MG63 (cell line): Measurements from ENCODE around the gene ASXL2. TPM values are rescaled to one million over a fixed set of nuclear protein-coding genes. Genes with fewer than 3 reads are reported as not detected.

Source experiments
- total RNA-seq: library from RNA; depleted of rRNA; stranded (reverse); fragments of >200 nt; shearing (Covaris generic); gene quantifications from 2 replicates; pipeline ENCODE4 v1.2.3, GENCODE V29; 2014; ENCODE audit warnings: low replicate concordance; rRNA removed

The ASXL2 gene
- total RNA-seq, 1 experiment from 2014 or later = 3.6 TPM

Other genes with a start within 250 kb of the ASXL2 start
- 8.2 and 56.7 TPM in 2 replicates for gene DTNB, start 204.9 kb downstream of the ASXL2 start, total RNA-seq
- gene KIF3C, start 104.0 kb upstream of the ASXL2 start, total RNA-seq = 3.2 and 9.5 TPM in 2 replicates
- 102 and 162 TPM in 2 replicates for gene RAB10, start 155.6 kb upstream of the ASXL2 start, total RNA-seq